Left lobe of liver (tissue), 2 donors: ENCODE results near the gene OR52N5. TPM values are rescaled to one million over a fixed set of nuclear protein-coding genes. Genes with fewer than 3 reads are reported as not detected.

Experiments used
- ATAC-seq: fragments of 200-7000 bp; cut with Tn5 transposase; one replicate; pipeline ENCODE4 v1.9.1; 2020; ENCODE audit warnings: mild to moderate bottlenecking, moderate library complexity
- DNase-seq: peaks from one replicate; pipeline ENCODE4 v3.0.0-alpha.2; 2020; ENCODE audit warnings: low spot score
- total RNA-seq: library from RNA; stranded (reverse); gene quantifications from one replicate; pipeline ENCODE4 v1.2.1, GENCODE V29; 2021
- donor health status: DM: no; HTN: no; CAD: no; lungs with moderate emphysema.
- donor health status: DM: no; HTN: yes; CAD: no.

The OR52N5 gene
- total RNA-seq, 1 donor from 2014 or later, result 0.10 TPM

DNA sequence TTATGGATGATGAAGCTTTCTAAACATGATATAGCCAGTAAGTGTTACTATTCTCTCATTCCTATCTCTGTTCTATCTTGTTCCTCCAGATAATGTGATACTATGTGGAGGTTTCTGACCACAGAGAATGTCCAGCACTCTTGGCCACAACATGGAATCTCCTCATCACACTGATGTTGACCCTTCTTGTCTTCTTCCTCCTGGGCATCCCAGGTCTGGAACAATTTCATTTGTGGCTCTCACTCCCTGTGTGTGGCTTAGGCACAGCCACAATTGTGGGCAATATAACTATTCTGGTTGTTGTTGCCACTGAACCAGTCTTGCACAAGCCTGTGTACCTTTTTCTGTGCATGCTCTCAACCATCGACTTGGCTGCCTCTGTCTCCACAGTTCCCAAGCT is 56.8 kb downstream of the OR52N5 start:
- ATAC-seq (no peak), DNase-seq (no peak)

Other genes starting within 250 kb of the OR52N5 start
- gene OR52H1, start 234.8 kb downstream of the OR52N5 start, total RNA-seq, result 0.18 TPM
- gene OR52B6, start 202.5 kb downstream of the OR52N5 start, total RNA-seq, result not detected
- gene TRIM6, start 186.7 kb downstream of the OR52N5 start, total RNA-seq, result 0.25 TPM
- 1.3 TPM for gene TRIM34, start 158.4 kb downstream of the OR52N5 start, total RNA-seq
- gene TRIM5, start 98.3 kb downstream of the OR52N5 start, total RNA-seq, result 19.4 TPM
- gene TRIM22, start 93.6 kb downstream of the OR52N5 start, total RNA-seq, result 8.0 TPM
- not detected for gene OR56B1, start 46.9 kb downstream of the OR52N5 start, total RNA-seq
- not detected for gene OR52N4, start 29.1 kb downstream of the OR52N5 start, total RNA-seq
- gene OR52N1, start 7.9 kb upstream of the OR52N5 start, total RNA-seq, result not detected
- gene OR52N2, start 25.6 kb upstream of the OR52N5 start, total RNA-seq, result not detected
- not detected for gene OR52E6, start 58.5 kb upstream of the OR52N5 start, total RNA-seq
- not detected for gene OR52E8, start 74.3 kb upstream of the OR52N5 start, total RNA-seq
- not detected for gene OR52E4, start 97.3 kb upstream of the OR52N5 start, total RNA-seq
- not detected for gene OR52E5, start 109.9 kb upstream of the OR52N5 start, total RNA-seq
- not detected for gene OR56A3, start 158.9 kb upstream of the OR52N5 start, total RNA-seq
- gene OR56A5, start 185.1 kb upstream of the OR52N5 start, total RNA-seq, result not detected
- not detected for gene OR52L1, start 203.6 kb upstream of the OR52N5 start, total RNA-seq
- gene OR56A4, start 223.6 kb upstream of the OR52N5 start, total RNA-seq, result not detected
- gene OR56A1, start 247.4 kb upstream of the OR52N5 start, total RNA-seq, result not detected